Mucosa of descending colon (tissue), 3 donors: ENCODE data around the gene DPH6. TPM values are rescaled to one million over a fixed set of nuclear protein-coding genes. Genes with fewer than 3 reads are reported as not detected.

Source experiments
- ATAC-seq: fragments of 200-7000 bp; cut with Tn5 transposase; one replicate; pipeline ENCODE4 v1.9.1; 2020; ENCODE audit warnings: mild to moderate bottlenecking, moderate library complexity
- DNase-seq, 3 donors: peaks; one replicate each; pipeline ENCODE4 v3.0.0-alpha.2; 2020
- H3K36me3 ChIP-seq: fragments of 200-600 bp; one replicate; pipeline ENCODE4 v1.8.0; 2021; ENCODE audit warnings: low read depth, mild to moderate bottlenecking
- H3K4me1 ChIP-seq: fragments of 200-600 bp; one replicate; pipeline ENCODE4 v1.8.0; 2021; ENCODE audit warnings: low read depth, mild to moderate bottlenecking
- H3K4me3 ChIP-seq: fragments of 200-600 bp; one replicate; pipeline ENCODE4 v1.8.0; 2021; ENCODE audit warnings: mild to moderate bottlenecking
- H3K9me3 ChIP-seq: fragments of 200-600 bp; one replicate; pipeline ENCODE4 v1.8.0; 2021; ENCODE audit warnings: mild to moderate bottlenecking
- CTCF ChIP-seq: fragments of 200-600 bp; IDR thresholded peaks from one replicate; pipeline ENCODE4 v1.8.0; 2022; ENCODE audit warnings: antibody characterized with exemption, mild to moderate bottlenecking
- intact Hi-C, 2 donors: fragments of 100-400 bp; cut with DNase I in 1 of 2; cut with micrococcal nuclease in 1 of 2; formaldehyde crosslinking; loops; one replicate each; pipeline versions ENCODE4 v1.11.0 to v1.11.1; 2022; cut with DNase I, micrococcal nuclease
- total RNA-seq, 3 donors: library from RNA; stranded (reverse); fragmentation: NEBNext Ultra II Directional in 2 of 3; extraction: Animal tissue kit (Norgen Biotek cat#: 25700) in 2 of 3; gene quantifications; one replicate each; pipeline versions ENCODE4 v1.2.1 to v1.2.4, GENCODE V29; 2021 to 2023
- donor health status: DM: no; HTN: no; CAD: no; lungs with moderate emphysema.
- donor health status: DM: no; HTN: no; CAD: no.
- donor health status: DM: no; HTN: yes; CAD: no.

DPH6 gene
- total RNA-seq, 3 donors from 2014 or later = 16.8 to 23.7 (median 21.2) TPM

GRCh38 chr15:35440265-35440664 is 105.7 kb downstream of the DPH6 start:
- Histone ChIP-seq H3K4me1 (no peaks in the 10 kb centered on the region), H3K36me3 (no peaks in the 10 kb centered on the region), H3K4me3 (no peak overlapping the region), H3K9me3 (no peaks in the 10 kb centered on the region)
- TF ChIP-seq CTCF = no peak
- DNase-seq (no peak), ATAC-seq (no peak)
- intact Hi-C loops = loop anchor here in 1 of 2 donors (10.0 kb wide), 1 partner anchor 155 kb away; no protein-coding TSS in a partner anchor

DNA sequence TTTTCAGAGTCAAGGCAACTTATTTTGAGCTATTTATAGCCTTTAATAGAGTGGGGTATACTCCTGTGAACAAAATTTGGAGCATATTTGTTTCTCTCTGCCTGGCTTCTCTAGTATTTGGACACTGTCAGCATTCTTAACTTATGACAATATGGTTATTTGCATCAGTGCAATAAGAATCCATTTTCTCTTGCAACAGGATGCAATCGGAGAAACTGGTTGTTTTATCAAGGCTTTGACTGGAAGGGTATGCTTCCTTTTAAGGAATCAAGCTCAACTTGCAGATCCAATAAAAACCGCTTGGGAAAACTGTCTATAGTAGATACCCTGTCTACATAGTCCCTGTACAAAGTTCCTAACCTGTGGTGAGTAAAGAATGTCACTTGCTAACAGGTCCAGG is 106.7 kb downstream of the DPH6 start:
- no peak for ATAC-seq

GRCh38 chr15:35437157-35437556 is 108.8 kb downstream of the DPH6 start:
- no peak overlapping the region for H3K4me3 ChIP-seq
- no peak for DNase-seq
- no peaks in the 10 kb centered on the region for H3K9me3 ChIP-seq
- no peaks in the 10 kb centered on the region for H3K36me3 ChIP-seq
- no peak for TF ChIP-seq CTCF
- no peaks in the 10 kb centered on the region for H3K4me1 ChIP-seq
- intact Hi-C loops = no loop called here
- no peak for ATAC-seq

More for the DNA sequence above, 106.7 kb downstream of the DPH6 start:
- Histone ChIP-seq H3K4me1 (no peaks in the 10 kb centered on the region), H3K9me3 (no peaks in the 10 kb centered on the region), H3K4me3 (no peak overlapping the region), H3K36me3 (no peaks in the 10 kb centered on the region)
- intact Hi-C loops = no loop called here
- no peak for DNase-seq
- TF ChIP-seq CTCF = no peak

DNA sequence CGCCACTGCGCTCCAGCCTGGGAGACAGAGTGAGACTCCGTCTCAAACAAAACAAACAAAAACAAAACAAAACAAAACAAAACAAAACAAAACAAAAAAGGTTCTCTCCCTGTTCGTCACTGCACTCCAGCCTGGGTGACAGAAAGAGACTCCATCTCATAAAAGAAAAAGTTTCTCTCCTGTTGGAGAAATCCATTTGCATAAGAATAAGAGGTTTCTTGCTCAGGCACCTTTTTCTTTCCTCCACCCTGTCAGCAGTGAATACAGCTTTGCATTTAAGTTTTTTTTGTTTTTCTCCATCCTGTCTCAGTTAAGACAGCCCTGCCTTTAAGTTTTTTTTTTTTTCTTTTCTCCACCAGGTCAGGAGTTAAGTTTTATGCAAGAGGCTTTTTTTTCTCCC is 109.5 kb downstream of the DPH6 start:
- Histone ChIP-seq H3K4me1 (no peaks in the 10 kb centered on the region), H3K4me3 (no peak overlapping the region), H3K9me3 (no peaks in the 10 kb centered on the region), H3K36me3 (no peaks in the 10 kb centered on the region)
- ATAC-seq (no peak), DNase-seq (no peak)
- no peak for TF ChIP-seq CTCF
- intact Hi-C loops = no loop called here

DNA sequence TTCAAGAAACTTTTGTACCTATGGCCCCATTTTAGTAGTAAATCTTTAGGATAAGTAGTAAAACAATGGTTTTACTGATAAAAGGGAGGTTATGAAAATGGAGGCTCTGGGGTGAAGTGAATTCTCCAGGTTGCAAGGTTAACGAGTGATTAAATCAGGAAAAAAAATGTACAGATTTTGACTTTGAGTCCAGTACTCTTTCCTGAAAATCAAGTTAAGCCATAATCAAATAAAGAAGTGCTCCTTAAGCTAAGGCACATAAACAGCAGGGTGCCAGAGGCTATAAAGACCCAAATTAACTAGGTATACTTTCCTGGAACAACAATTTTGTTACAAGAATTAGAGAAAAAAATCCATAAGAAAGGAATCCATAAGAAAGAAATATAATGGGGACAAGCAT is 114.7 kb downstream of the DPH6 start:
- no peak for TF ChIP-seq CTCF
- ATAC-seq (no peak), DNase-seq (no peak)
- Histone ChIP-seq H3K9me3 (no peaks in the 10 kb centered on the region), H3K4me3 (no peak overlapping the region), H3K4me1 (no peaks in the 10 kb centered on the region), H3K36me3 (no peaks in the 10 kb centered on the region)
- intact Hi-C loops = no loop called here

DNA sequence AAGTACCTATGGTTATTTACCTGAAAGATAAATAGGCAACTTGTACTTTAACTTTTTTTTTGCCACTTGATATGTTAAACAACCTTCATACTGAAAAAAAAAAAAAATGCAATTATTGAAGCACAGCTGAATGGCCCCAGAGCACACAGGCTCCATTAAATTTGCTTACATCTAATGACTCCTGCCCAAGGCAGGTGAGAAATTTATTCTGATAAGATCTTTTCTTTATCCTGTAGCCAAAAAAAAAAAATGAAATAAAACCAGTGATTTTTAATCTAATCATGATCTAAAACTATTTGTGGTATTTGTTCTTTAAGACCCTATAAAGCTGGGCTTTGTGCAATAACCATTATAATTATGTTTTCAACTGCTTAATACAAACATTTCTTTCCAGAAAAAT is 115.7 kb downstream of the DPH6 start:
- DNase-seq = no peak
- no peak for TF ChIP-seq CTCF
- H3K4me1 ChIP-seq = no peaks in the 10 kb centered on the region
- H3K36me3 ChIP-seq = no peaks in the 10 kb centered on the region
- no peaks in the 10 kb centered on the region for H3K9me3 ChIP-seq
- intact Hi-C loops = no loop called here
- no peak overlapping the region for H3K4me3 ChIP-seq
- ATAC-seq = no peak
